GM12878 (cell line): Measurements from ENCODE around the gene ZFC3H1. TPM values are rescaled to one million over a fixed set of nuclear protein-coding genes. Genes with fewer than 3 reads are reported as not detected.

Experiments used
- ATAC-seq: fragments of 200-7000 bp; cut with Tn5 transposase; 3 replicates; pipeline ENCODE4 v1.9.1; 2020; ENCODE audit warnings: mild to moderate bottlenecking, moderate library complexity
- BruUV-seq: library from RNA; stranded (reverse); fragments of 400-500 nt; replicated peaks from 2 replicates; lab custom pipeline; 2021; lab: Mats Ljungman, UMichigan
- CTCF ChIA-PET: fragments of 300-600 bp; sonication (Branson Sonifier 250); formaldehyde crosslinking; extraction: SDS; loops from one replicate; lab custom pipeline; 2021; ENCODE audit warnings: inconsistent platforms; lab: Yijun Ruan, JAX
- POLR2A ChIA-PET: fragments of 350-600 bp; formaldehyde crosslinking; extraction: SDS; loops from one replicate; lab custom pipeline; 2021; ENCODE audit warnings: inconsistent platforms; lab: Charles Lee
- RAD21 ChIA-PET: fragments of 300-600 bp; sonication (Branson Sonifier 250); formaldehyde crosslinking; loops from one replicate; lab custom pipeline; 2023; ENCODE audit warnings: antibody characterized with exemption; ENCODE audit not compliant: unreplicated experiment; lab: Charles Lee
- SMC1A ChIA-PET: fragments of 300-600 bp; sonication (Branson Sonifier 250); formaldehyde crosslinking; loops from one replicate; lab custom pipeline; 2023; ENCODE audit not compliant: unreplicated experiment, uncharacterized antibody; lab: Charles Lee
- DNase-seq: peaks from one replicate; pipeline ENCODE4 v3.0.0-alpha.2; 2011; ENCODE audit warnings: low read depth, low spot score
- FAIRE-seq: peaks from 3 replicates; lab custom pipeline; 2011; peaks lifted over from hg19 to GRCh38; lab: Jason Lieb, UNC
- H2AFZ ChIP-seq: 2 replicates; pipeline ENCODE4 v1.6.0; 2011; ENCODE audit warnings: low read depth, low read length, control low read depth; ENCODE audit not compliant: control insufficient read depth
- H3K27ac ChIP-seq: 2 replicates; pipeline ENCODE4 v1.5.1; 2011; ENCODE audit warnings: control low read depth; ENCODE audit not compliant: control insufficient read depth, insufficient read depth
- H3K27me3 ChIP-seq, 2 experiments: replicated peaks in 1 of 2; 2 replicates each; pipeline versions ENCODE4 v1.6.0 to v1.6.1; 2011; ENCODE audit warnings: low read length in 1 of 2; ENCODE audit not compliant: control insufficient read depth in 2 of 2, insufficient read depth in 2 of 2
- H3K36me3 ChIP-seq, 2 experiments: 2 replicates each; pipeline ENCODE4 v1.5.1; 2011; ENCODE audit warnings: low read length in 1 of 2; ENCODE audit not compliant: control insufficient read depth in 2 of 2, insufficient read depth in 2 of 2
- H3K4me1 ChIP-seq: 2 replicates; pipeline ENCODE4 v1.6.1; 2011; ENCODE audit warnings: mild to moderate bottlenecking, low read length, moderate library complexity, mixed read lengths; ENCODE audit not compliant: control insufficient read depth, insufficient read depth
- H3K4me2 ChIP-seq: 2 replicates; pipeline ENCODE4 v1.6.0; 2011; ENCODE audit warnings: control low read depth; ENCODE audit not compliant: control insufficient read depth, insufficient read depth
- H3K4me3 ChIP-seq: fragments of 200-600 bp; sonication (generic); 2 replicates; pipeline ENCODE4 v1.5.1; 2016
- H3K79me2 ChIP-seq: 2 replicates; pipeline ENCODE4 v1.6.0; 2011; ENCODE audit warnings: low read length; ENCODE audit not compliant: control insufficient read depth, insufficient read depth
- H3K9ac ChIP-seq: 2 replicates; pipeline ENCODE4 v1.8.0; 2011; ENCODE audit warnings: low read length, control low read depth, mixed read lengths; ENCODE audit not compliant: control insufficient read depth, insufficient read depth
- H3K9me3 ChIP-seq: replicated peaks from 3 replicates; pipeline ENCODE4 v1.5.1; 2011; ENCODE audit warnings: mild to moderate bottlenecking, low read length; ENCODE audit not compliant: control insufficient read depth, insufficient read depth
- H4K20me1 ChIP-seq: 2 replicates; pipeline ENCODE4 v1.6.0; 2011; ENCODE audit not compliant: control insufficient read depth, insufficient read depth
- CHD4 ChIP-seq: fragments of 200-600 bp; sonication (generic); IDR thresholded peaks from 2 replicates; pipeline ENCODE4 v1.6.1; 2016; ENCODE audit warnings: mild to moderate bottlenecking
- CREB1 ChIP-seq: IDR thresholded peaks from 2 replicates; pipeline ENCODE4 v1.6.1; 2012; ENCODE audit warnings: low read depth, mild to moderate bottlenecking, inconsistent platforms
- CREM ChIP-seq: IDR thresholded peaks from 2 replicates; pipeline ENCODE4 v1.6.1; 2014; ENCODE audit warnings: antibody characterized with exemption, low read depth
- IKZF2 ChIP-seq, 2 experiments: fragments of 450-650 bp; IDR thresholded peaks; 2 replicates each; pipeline ENCODE4 v1.6.1; 2017; ENCODE audit warnings: mild to moderate bottlenecking in 2 of 2, moderate library complexity in 2 of 2
- SPI1 ChIP-seq: IDR thresholded peaks from 2 replicates; pipeline ENCODE4 v1.6.1; 2011; ENCODE audit warnings: low read depth, mild to moderate bottlenecking, low read length, moderate library complexity, borderline replicate concordance; ENCODE audit not compliant: insufficient read depth
- ZBED1 ChIP-seq: IDR thresholded peaks from 2 replicates; pipeline ENCODE4 v1.6.1; 2016; ENCODE audit warnings: borderline replicate concordance
- ZNF24 ChIP-seq: fragments of 450-650 bp; IDR thresholded peaks from 2 replicates; pipeline ENCODE4 v1.6.1; 2017; ENCODE audit warnings: antibody characterized with exemption, mild to moderate bottlenecking
- WGBS: methylation state at CpG from one replicate; pipeline ENCODE4 v1.1.6; 2016; ENCODE audit warnings: low lambda C conversion rate; ENCODE audit not compliant: insufficient replicate concordance, insufficient coverage; ENCODE audit errors: missing lambda C conversion rate; 5-methylcytosine and 5-hydroxymethylcytosine counted together
- in situ Hi-C: fragments of 300-500 bp; cut with MboI; formaldehyde crosslinking; loops from 9 replicates; pipeline ENCODE4 v1.14.3; 2018; ENCODE audit warnings: mixed read lengths
- intact Hi-C: fragments of 100-400 bp; cut with micrococcal nuclease; formaldehyde crosslinking; loops from one replicate; pipeline ENCODE4 v1.14.2; 2022; ENCODE audit not compliant: unreplicated experiment
- polyA plus RNA-seq, 11 experiments: library from polyadenylated mRNA; depleted of rRNA in 4 of 11; unstranded in 6 of 11; stranded (reverse) in 5 of 11; fragments of >200 nt; fragmentation: Nextera tagmentation in 4 of 11; fragmentation: Illumina TruSeq in 1 of 11; extraction: Ambion mirVana in 4 of 11; extraction: Trizol in 1 of 11; gene quantifications; 1 replicate in 1 of 11; 2 replicates in 10 of 11; pipeline versions ENCODE4 v1.2.1 to v1.2.3, GENCODE V29; 2011 to 2016; ENCODE audit warnings: inconsistent platforms in 2 of 11, missing spikeins in 2 of 11, low read depth in 1 of 11
- total RNA-seq, 4 experiments: library from RNA; depleted of rRNA in 3 of 4; stranded (reverse); fragments of >200 nt in 3 of 4; fragmentation: Illumina TruSeq in 1 of 4; extraction: Trizol in 1 of 4; gene quantifications; 2 replicates each; pipeline versions ENCODE4 v1.2.1 to v1.2.3, GENCODE V29; 2013 to 2021
- TF ChIP-seq, protein P1 (sequence below): fragments of 450-650 bp; IDR thresholded peaks from 2 replicates; pipeline ENCODE4 v1.6.1; 2017; ENCODE audit warnings: mild to moderate bottlenecking, low read depth, inconsistent platforms; ENCODE audit not compliant: poor library complexity, severe bottlenecking
- TF ChIP-seq, protein P2 (sequence below): IDR thresholded peaks from 2 replicates; pipeline ENCODE4 v1.6.1; 2012; ENCODE audit warnings: low read depth, low read length, improper control_type of control experiment

The ZFC3H1 gene
- total and polyA plus RNA-seq, 10 of the 15 experiments (the other 5 are each of a cell fraction or from before 2014, with no cell fraction given): 11.2 to 88.7 (median 25.9) TPM

DNA sequence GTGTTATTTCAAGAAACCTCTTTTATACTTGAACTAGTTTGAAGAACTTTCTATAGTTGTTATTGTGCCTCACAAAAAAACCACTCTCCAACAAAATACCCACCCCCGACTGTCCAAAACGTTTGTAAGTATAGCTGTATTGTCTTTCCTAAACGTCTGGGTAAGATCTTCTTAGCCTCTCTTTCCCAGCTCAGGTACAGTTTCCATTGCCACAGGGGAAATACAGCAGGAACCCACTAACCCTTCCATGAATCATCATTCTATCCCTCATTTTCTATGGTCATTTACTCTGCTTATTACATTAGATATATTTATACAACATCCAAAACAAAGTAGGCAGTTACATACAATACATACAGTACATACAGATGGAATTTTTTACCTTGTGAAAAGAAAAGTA, 70.8 kb downstream of the ZFC3H1 start:
- Histone ChIP-seq H3K4me2 (no peak overlapping the region), H3K4me3 (no peak overlapping the region), H3K9ac (no peak overlapping the region), H3K27ac (no peak overlapping the region), H3K36me3 (no peaks in the 10 kb centered on the region), H3K27me3 (no peaks in the 10 kb centered on the region; a peak in 1 of 4 replicates), H3K79me2 (no peaks in the 10 kb centered on the region), H4K20me1 (no peaks in the 10 kb centered on the region), H3K9me3 (no peaks in the 10 kb centered on the region), H2AFZ (no peak overlapping the region), H3K4me1 (no peaks in the 10 kb centered on the region)
- TF ChIP-seq, protein P1, sequence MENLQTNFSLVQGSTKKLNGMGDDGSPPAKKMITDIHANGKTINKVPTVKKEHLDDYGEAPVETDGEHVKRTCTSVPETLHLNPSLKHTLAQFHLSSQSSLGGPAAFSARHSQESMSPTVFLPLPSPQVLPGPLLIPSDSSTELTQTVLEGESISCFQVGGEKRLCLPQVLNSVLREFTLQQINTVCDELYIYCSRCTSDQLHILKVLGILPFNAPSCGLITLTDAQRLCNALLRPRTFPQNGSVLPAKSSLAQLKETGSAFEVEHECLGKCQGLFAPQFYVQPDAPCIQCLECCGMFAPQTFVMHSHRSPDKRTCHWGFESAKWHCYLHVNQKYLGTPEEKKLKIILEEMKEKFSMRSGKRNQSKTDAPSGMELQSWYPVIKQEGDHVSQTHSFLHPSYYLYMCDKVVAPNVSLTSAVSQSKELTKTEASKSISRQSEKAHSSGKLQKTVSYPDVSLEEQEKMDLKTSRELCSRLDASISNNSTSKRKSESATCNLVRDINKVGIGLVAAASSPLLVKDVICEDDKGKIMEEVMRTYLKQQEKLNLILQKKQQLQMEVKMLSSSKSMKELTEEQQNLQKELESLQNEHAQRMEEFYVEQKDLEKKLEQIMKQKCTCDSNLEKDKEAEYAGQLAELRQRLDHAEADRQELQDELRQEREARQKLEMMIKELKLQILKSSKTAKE: no peak
- intact Hi-C loops: no loop called here
- RAD21 ChIA-PET: no interaction called here
- no peak for FAIRE-seq
- POLR2A ChIA-PET: no interaction called here
- no peak for DNase-seq
- 0% methylated on average over 3 of the region's 3 CpGs for WGBS
- in situ Hi-C loops: no loop called here
- ATAC-seq: no peak
- CTCF ChIA-PET: no interaction called here
- BruUV-seq: no TSS peak
- SMC1A ChIA-PET: no interaction called here

DNA sequence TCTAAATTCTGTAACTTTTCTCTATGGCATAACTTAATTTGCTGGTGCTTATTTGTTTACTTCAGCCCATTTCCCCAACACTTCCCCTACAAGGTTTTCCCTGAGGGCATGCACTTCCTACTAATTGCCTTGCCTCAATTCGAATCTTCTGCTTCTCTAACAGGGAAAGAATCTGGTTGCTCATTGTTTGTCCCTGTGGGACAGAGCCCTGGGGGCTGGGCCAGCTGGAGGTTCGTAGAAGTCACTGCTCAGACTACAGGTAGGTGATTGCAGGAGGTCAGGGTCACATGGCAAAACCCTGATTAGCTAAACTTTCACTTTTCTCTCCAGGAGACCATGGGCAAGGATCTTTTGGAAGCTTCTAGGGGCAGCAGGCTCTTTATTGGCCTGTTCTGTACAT, 72.0 kb downstream of the ZFC3H1 start:
- ChIA-PET SMC1A (no interaction called here), RAD21 (no interaction called here), POLR2A (no interaction called here), CTCF (no interaction called here)
- in situ Hi-C loops: no loop called here
- DNase-seq: no peak
- no TSS peak for BruUV-seq
- no peaks in the 10 kb centered on the region for H3K4me1 ChIP-seq
- no peaks in the 10 kb centered on the region for H3K79me2 ChIP-seq
- no peak overlapping the region for H3K9ac ChIP-seq
- H3K4me2 ChIP-seq: no peak overlapping the region
- TF ChIP-seq SPI1: no peak
- TF ChIP-seq ZNF24: no peak
- TF ChIP-seq CREB1: no peak
- TF ChIP-seq, protein P2, sequence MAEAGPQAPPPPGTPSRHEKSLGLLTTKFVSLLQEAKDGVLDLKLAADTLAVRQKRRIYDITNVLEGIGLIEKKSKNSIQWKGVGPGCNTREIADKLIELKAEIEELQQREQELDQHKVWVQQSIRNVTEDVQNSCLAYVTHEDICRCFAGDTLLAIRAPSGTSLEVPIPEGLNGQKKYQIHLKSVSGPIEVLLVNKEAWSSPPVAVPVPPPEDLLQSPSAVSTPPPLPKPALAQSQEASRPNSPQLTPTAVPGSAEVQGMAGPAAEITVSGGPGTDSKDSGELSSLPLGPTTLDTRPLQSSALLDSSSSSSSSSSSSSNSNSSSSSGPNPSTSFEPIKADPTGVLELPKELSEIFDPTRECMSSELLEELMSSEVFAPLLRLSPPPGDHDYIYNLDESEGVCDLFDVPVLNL: no peak
- TF ChIP-seq CHD4: no peak
- TF ChIP-seq IKZF2 (IDR thresholded peaks at IDR 0.05): no peak
- no peak for TF ChIP-seq CREM
- TF ChIP-seq ZBED1: no peak
- TF ChIP-seq, all 136 proteins: peak for 0
- ATAC-seq: no peak
- intact Hi-C loops: no loop called here
- FAIRE-seq: no peak
- H2AFZ ChIP-seq: no peak overlapping the region
- no peaks in the 10 kb centered on the region for H3K36me3 ChIP-seq
- H3K9me3 ChIP-seq: no peaks in the 10 kb centered on the region
- H3K4me3 ChIP-seq: no peak overlapping the region
- H3K27ac ChIP-seq: no peak overlapping the region
- H4K20me1 ChIP-seq: no peaks in the 10 kb centered on the region
- H3K27me3 ChIP-seq: peaks cover 0 to 2% of the 10 kb centered on the region in 2 experiments; a peak in 1 of 4 replicates
- WGBS: 0% methylated on average over 2 of the region's 2 CpGs
